ENCODE data around the gene FAM78B. TPM values are rescaled to one million over a fixed set of nuclear protein-coding genes. Genes with fewer than 3 reads are reported as not detected.

Gene FAM78B
- total and polyA plus RNA-seq, 2 donors (not counting 3 experiments of a cell fraction or from before 2014, with no cell fraction given) = 0.10 TPM; not detected in 1

DNA sequence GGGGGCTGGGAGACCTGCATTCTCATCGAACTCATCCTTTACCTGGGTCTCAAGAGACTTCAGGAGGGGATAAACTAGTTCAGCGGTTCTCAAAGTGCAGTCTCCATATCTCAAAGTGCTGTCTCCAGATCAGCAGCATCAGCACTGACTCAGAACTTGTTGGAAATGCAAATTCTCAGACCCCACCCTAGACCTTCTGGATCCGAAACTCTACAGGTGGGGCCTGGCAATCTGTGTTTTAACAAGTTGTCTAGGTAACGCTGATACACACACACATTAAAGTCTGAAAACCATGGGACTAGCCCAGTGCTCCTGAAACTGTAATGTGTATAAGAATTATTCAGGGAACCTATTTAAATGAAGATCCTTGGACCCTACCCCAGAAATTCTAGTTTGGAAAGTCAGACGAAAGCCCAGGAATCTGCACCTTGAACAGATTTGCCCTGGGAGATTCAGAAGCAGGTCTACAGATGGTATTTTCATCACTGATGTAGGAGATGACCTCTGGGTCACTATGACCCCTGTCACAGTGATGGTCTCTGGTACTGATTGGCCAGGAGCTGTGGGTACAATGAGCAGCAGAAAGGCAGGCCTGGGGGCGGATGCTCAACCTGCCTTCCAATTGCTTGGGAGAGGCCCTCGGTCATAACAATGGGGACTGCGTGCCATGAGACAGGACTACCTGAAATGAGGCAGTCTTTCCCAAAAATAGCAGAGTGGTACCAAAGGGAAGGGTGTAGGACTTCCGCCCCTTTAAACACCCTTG, 127.2 kb downstream of the FAM78B start:
- H3K27me3 ChIP-seq (ENCODE audit: control insufficient read depth in 2 of 2, insufficient read depth in 2 of 2, low read length in 2 of 2) = no peaks in the 10 kb centered on the region
- no peak for FAIRE-seq

More for the DNA sequence above, 127.2 kb downstream of the FAM78B start:
- no peak overlapping the region for H3K27ac ChIP-seq (ENCODE audit: insufficient read depth, low read depth, low read length)
- no peaks in the 10 kb centered on the region for H3K9me1 ChIP-seq (replicated peaks; ENCODE audit: control insufficient read depth, extremely low read depth, insufficient read depth, low read length)
- H3K9ac ChIP-seq (replicated peaks; ENCODE audit: extremely low read depth, insufficient read depth, low read length) = no peak overlapping the region
- H3K79me2 ChIP-seq (ENCODE audit: control insufficient read depth, insufficient read depth, low read length) = no peaks in the 10 kb centered on the region
- H3K9me3 ChIP-seq (replicated peaks; ENCODE audit: control insufficient read depth, insufficient read depth, low read length) = no peaks in the 10 kb centered on the region
- H2AFZ ChIP-seq (ENCODE audit: low read depth, low read length) = no peak overlapping the region
- no peaks in the 10 kb centered on the region for H4K20me1 ChIP-seq (replicated peaks; ENCODE audit: control insufficient read depth, extremely low read depth, insufficient read depth, low read length)
- DNase-seq (ENCODE audit: low read depth, low spot score) = no peak
- TF ChIP-seq POLR2AphosphoS5 (IDR thresholded peaks at IDR 0.05; ENCODE audit: insufficient read depth, low read depth, low read length) (no peak), CTCF (IDR thresholded peaks at IDR 0.05; ENCODE audit: extremely low read depth in 1 of 2, insufficient read depth in 1 of 2, low read depth in 1 of 2, low read length in 2 of 2) (no peak), GATA2 (IDR thresholded peaks at IDR 0.05; ENCODE audit: insufficient read depth, insufficient read length, low read depth, low read length) (no peak), POLR2A (IDR thresholded peaks at IDR 0.05; ENCODE audit: low read depth, low read length) (no peak), EZH2 (IDR thresholded peaks at IDR 0.05; ENCODE audit: borderline replicate concordance, low read depth, low read length, severe bottlenecking) (no peak), MYC (IDR thresholded peaks at IDR 0.05; ENCODE audit: low read depth, low read length) (no peak), JUN (IDR thresholded peaks at IDR 0.05; ENCODE audit: borderline replicate concordance, insufficient read depth, insufficient read length, low read depth) (no peak), FOS (IDR thresholded peaks at IDR 0.05; ENCODE audit: borderline replicate concordance, insufficient read depth, low read length) (no peak)
- TF ChIP-seq, protein P1, sequence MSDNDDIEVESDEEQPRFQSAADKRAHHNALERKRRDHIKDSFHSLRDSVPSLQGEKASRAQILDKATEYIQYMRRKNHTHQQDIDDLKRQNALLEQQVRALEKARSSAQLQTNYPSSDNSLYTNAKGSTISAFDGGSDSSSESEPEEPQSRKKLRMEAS (IDR thresholded peaks at IDR 0.05; ENCODE audit: insufficient read depth, insufficient read length) = no peak
- dilution Hi-C loops (cut with MboI; ENCODE audit: extremely low pct_ligation_motif_present, low sequenced_read_pairs) (no loop called here), intact Hi-C loops (cut with micrococcal nuclease) (no loop called here)
- no peak overlapping the region for H3K4me3 ChIP-seq (replicated peaks in 1 of 3; ENCODE audit: insufficient read depth in 1 of 3, low read depth in 1 of 3, low read length in 3 of 3)
- BruUV-seq (replicated peaks) = no TSS peak
- no peak overlapping the region for H3K4me2 ChIP-seq (ENCODE audit: insufficient read depth, low read length)
- ChIA-PET POLR2A (no interaction called here), CTCF (no interaction called here)
- H3K36me3 ChIP-seq (ENCODE audit: control insufficient read depth in 2 of 2, extremely low read depth in 1 of 2, insufficient read depth in 2 of 2, low read length in 2 of 2) = no peaks in the 10 kb centered on the region
- H3K4me1 ChIP-seq (ENCODE audit: control insufficient read depth, extremely low read depth, insufficient read depth, low read length) = no peaks in the 10 kb centered on the region
